Neural cell (in vitro differentiated cells): ENCODE data around the gene ITGA11.

Source experiments
- CTCF ChIP-seq: fragments of 450-650 bp; IDR thresholded peaks from 2 replicates; pipeline ENCODE4 v1.5.1; 2014; ENCODE audit warnings: antibody characterized with exemption, mild to moderate bottlenecking, moderate library complexity; ENCODE audit not compliant: poor library complexity, severe bottlenecking
- POLR2AphosphoS5 ChIP-seq: IDR thresholded peaks from 2 replicates; pipeline ENCODE4 v1.6.1; 2012

- no peak for TF ChIP-seq CTCF
- no peak for TF ChIP-seq POLR2AphosphoS5
Observed at GRCh38 chr15:68303134-68303533, 128.8 kb downstream of the ITGA11 start.
